ENCODE data around the gene MPC2.

DNA sequence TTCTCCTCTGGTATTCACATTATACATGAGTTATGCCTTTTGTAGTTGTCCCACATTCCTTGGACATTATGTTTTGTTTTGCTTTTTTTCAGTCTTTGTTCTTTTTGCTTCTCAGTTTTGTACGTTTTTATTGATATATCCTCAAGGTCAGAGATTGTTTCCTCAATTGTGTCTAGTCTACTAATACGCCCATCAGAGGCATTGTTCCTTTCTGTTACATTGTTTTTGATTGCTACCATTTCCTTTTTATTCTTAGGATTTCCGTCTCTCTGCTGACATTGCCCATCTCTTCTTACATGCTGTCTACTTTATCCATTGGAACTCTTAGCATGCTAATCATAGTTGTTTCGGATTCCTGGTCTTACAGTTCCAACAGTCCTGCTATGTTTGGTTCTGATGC is 27.8 kb upstream of the MPC2 start:
- TF ChIP-seq, protein P1, sequence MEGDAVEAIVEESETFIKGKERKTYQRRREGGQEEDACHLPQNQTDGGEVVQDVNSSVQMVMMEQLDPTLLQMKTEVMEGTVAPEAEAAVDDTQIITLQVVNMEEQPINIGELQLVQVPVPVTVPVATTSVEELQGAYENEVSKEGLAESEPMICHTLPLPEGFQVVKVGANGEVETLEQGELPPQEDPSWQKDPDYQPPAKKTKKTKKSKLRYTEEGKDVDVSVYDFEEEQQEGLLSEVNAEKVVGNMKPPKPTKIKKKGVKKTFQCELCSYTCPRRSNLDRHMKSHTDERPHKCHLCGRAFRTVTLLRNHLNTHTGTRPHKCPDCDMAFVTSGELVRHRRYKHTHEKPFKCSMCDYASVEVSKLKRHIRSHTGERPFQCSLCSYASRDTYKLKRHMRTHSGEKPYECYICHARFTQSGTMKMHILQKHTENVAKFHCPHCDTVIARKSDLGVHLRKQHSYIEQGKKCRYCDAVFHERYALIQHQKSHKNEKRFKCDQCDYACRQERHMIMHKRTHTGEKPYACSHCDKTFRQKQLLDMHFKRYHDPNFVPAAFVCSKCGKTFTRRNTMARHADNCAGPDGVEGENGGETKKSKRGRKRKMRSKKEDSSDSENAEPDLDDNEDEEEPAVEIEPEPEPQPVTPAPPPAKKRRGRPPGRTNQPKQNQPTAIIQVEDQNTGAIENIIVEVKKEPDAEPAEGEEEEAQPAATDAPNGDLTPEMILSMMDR (conservative IDR thresholded peaks at IDR 0.05): no peak
- TF ChIP-seq ZFX (IDR thresholded peaks at IDR 0.05): no peak

Measured in C4-2B (cell line).